ENCODE data around the gene VAV2. TPM values are rescaled to one million over a fixed set of nuclear protein-coding genes. Genes with fewer than 3 reads are reported as not detected.

VAV2 gene
- total and polyA plus RNA-seq, 2 experiments from 2014 or later, result 10.8 to 15.3 TPM

GRCh38 chr9:133821601-133822429 is 170.3 kb downstream of the VAV2 start:
- no peaks in the 10 kb centered on the region for H3K27me3 ChIP-seq
- TF ChIP-seq CTCF (IDR thresholded peaks at IDR 0.05; ENCODE audit: low read depth, low read length), result no peak
- H3K36me3 ChIP-seq, result no peaks in the 10 kb centered on the region
- no peak overlapping the region for H3K4me3 ChIP-seq
- no peaks in the 10 kb centered on the region for H3K9me3 ChIP-seq (ENCODE audit: low read depth)
- no peak overlapping the region for H3K27ac ChIP-seq
- peaks cover 16% of the 10 kb centered on the region for H3K4me1 ChIP-seq (ENCODE audit: low read depth)
- no peak for DNase-seq (ENCODE audit: low read depth in 1 of 2, low spot score in 1 of 2)

GRCh38 chr9:133819923-133820322 is 172.2 kb downstream of the VAV2 start:
- no peaks in the 10 kb centered on the region for H3K9me3 ChIP-seq (ENCODE audit: low read depth)
- H3K4me1 ChIP-seq (ENCODE audit: low read depth), result peaks cover 9% of the 10 kb centered on the region
- no peak for DNase-seq (ENCODE audit: low read depth in 1 of 2, low spot score in 1 of 2)
- no peak overlapping the region for H3K4me3 ChIP-seq
- H3K27me3 ChIP-seq, result no peaks in the 10 kb centered on the region
- TF ChIP-seq CTCF (IDR thresholded peaks at IDR 0.05; ENCODE audit: low read depth, low read length), result no peak
- no peak overlapping the region for H3K27ac ChIP-seq
- H3K36me3 ChIP-seq, result no peaks in the 10 kb centered on the region

GRCh38 chr9:133818444-133818843 is 173.7 kb downstream of the VAV2 start:
- no peak for TF ChIP-seq CTCF (IDR thresholded peaks at IDR 0.05; ENCODE audit: low read depth, low read length)
- peaks cover 14% of the 10 kb centered on the region for H3K4me1 ChIP-seq (ENCODE audit: low read depth)
- no peak overlapping the region for H3K27ac ChIP-seq
- no peaks in the 10 kb centered on the region for H3K27me3 ChIP-seq
- no peak overlapping the region for H3K4me3 ChIP-seq
- no peaks in the 10 kb centered on the region for H3K9me3 ChIP-seq (ENCODE audit: low read depth)
- DNase-seq (ENCODE audit: low read depth in 1 of 2, low spot score in 1 of 2), result peak in 1 of 2 donors; percentile 83
- H3K36me3 ChIP-seq, result no peaks in the 10 kb centered on the region

- Histone ChIP-seq H3K27ac (no peak overlapping the region), H3K9me3 (ENCODE audit: low read depth) (no peaks in the 10 kb centered on the region)
- no peak for DNase-seq (ENCODE audit: low read depth in 1 of 2, low spot score in 1 of 2)
Observed at GRCh38 chr9:133815781-133816180, 176.3 kb downstream of the VAV2 start.

GRCh38 chr9:133814586-133815208 is 177.4 kb downstream of the VAV2 start:
- Histone ChIP-seq H3K4me3 (no peak overlapping the region), H3K4me1 (ENCODE audit: low read depth) (peaks cover 13% of the 10 kb centered on the region), H3K27ac (peak overlapping the region; percentile 25), H3K27me3 (no peaks in the 10 kb centered on the region), H3K9me3 (ENCODE audit: low read depth) (no peaks in the 10 kb centered on the region), H3K36me3 (no peaks in the 10 kb centered on the region)
- TF ChIP-seq CTCF (IDR thresholded peaks at IDR 0.05; ENCODE audit: low read depth, low read length), result no peak
- no peak for DNase-seq (ENCODE audit: low read depth in 1 of 2, low spot score in 1 of 2)

More at GRCh38 chr9:133815781-133816180, 176.3 kb downstream of the VAV2 start:
- no peak for TF ChIP-seq CTCF (IDR thresholded peaks at IDR 0.05; ENCODE audit: low read depth, low read length)
- no peaks in the 10 kb centered on the region for H3K27me3 ChIP-seq
- peaks cover 13% of the 10 kb centered on the region for H3K4me1 ChIP-seq (ENCODE audit: low read depth)
- H3K36me3 ChIP-seq, result no peaks in the 10 kb centered on the region
- no peak overlapping the region for H3K4me3 ChIP-seq

Data from cardiac muscle cell (in vitro differentiated cells and primary cell).